A549 (cell line): Measurements from ENCODE around the gene LATS2. TPM values are rescaled to one million over a fixed set of nuclear protein-coding genes. Genes with fewer than 3 reads are reported as not detected.
"Not testable (repeated sequence)": the region's sequence is repeated elsewhere in the genome, so short reads cannot be mapped to it uniquely, and the experiment has no call there.

Experiments
- ATAC-seq, 2 experiments: fragments of 200-7000 bp in 1 of 2; fragments of >200 bp in 1 of 2; cut with Nextera tagmentation in 1 of 2; cut with Tn5 transposase in 1 of 2; 3 replicates each; pipeline versions ENCODE4 v1.8.0 to v1.9.1; 2018 to 2020; ENCODE audit warnings: mild to moderate bottlenecking in 1 of 2, moderate library complexity in 1 of 2
- CTCF ChIA-PET: fragments of 300-600 bp; sonication (Branson Sonifier 250); formaldehyde crosslinking; extraction: SDS; loops from one replicate; lab custom pipeline; 2021; ENCODE audit warnings: antibody characterized with exemption, inconsistent platforms; lab: Yijun Ruan, JAX
- POLR2A ChIA-PET: fragments of 350-600 bp; formaldehyde crosslinking; extraction: SDS; loops from one replicate; lab custom pipeline; 2021; ENCODE audit warnings: antibody characterized with exemption, inconsistent platforms; lab: Yijun Ruan, JAX
- DNase-seq, 2 experiments: peaks; one replicate each; pipeline versions ENCODE4 v3.0.0 to v3.0.0-alpha.2; 2011 to 2016; ENCODE audit warnings: low read depth in 1 of 2, low spot score in 1 of 2
- FAIRE-seq: peaks from 2 replicates; lab custom pipeline; 2011; peaks lifted over from hg19 to GRCh38; lab: Jason Lieb, UNC
- H3K27ac ChIP-seq, 2 experiments: fragments of >200 bp; sonication (Bioruptor Twin); formaldehyde crosslinking; 3 replicates each; pipeline ENCODE4 v1.5.1; 2016 to 2017
- H3K4me1 ChIP-seq: fragments of >200 bp; sonication (Bioruptor Twin); formaldehyde crosslinking; 3 replicates; pipeline ENCODE4 v1.6.1; 2016
- H3K4me2 ChIP-seq: fragments of >200 bp; sonication (Bioruptor Twin); formaldehyde crosslinking; 3 replicates; pipeline ENCODE4 v1.6.1; 2016
- H3K4me3 ChIP-seq: fragments of >200 bp; sonication (Bioruptor Twin); formaldehyde crosslinking; 3 replicates; pipeline ENCODE4 v1.5.1; 2016
- H3K9me3 ChIP-seq: fragments of >200 bp; sonication (Bioruptor Twin); formaldehyde crosslinking; 3 replicates; pipeline ENCODE4 v1.6.1; 2016
- CEBPB ChIP-seq, 2 experiments: fragments of >200 bp in 1 of 2; sonication (Bioruptor Twin) in 1 of 2; formaldehyde crosslinking in 1 of 2; IDR thresholded peaks; 2 replicates each; pipeline ENCODE4 v1.6.1; 2012 to 2016
- CHD2 ChIP-seq: fragments of 150-350 bp; IDR thresholded peaks from 2 replicates; pipeline ENCODE4 v1.6.1; 2014; ENCODE audit warnings: low read length; ENCODE audit not compliant: partially characterized antibody
- GATA3 ChIP-seq: IDR thresholded peaks from 2 replicates; pipeline ENCODE4 v1.6.1; 2012; ENCODE audit warnings: borderline replicate concordance
- HEYL ChIP-seq: fragments of 250-450 bp; sonication (Bioruptor Pico); IDR thresholded peaks from 2 replicates; pipeline ENCODE4 v1.8.0; 2021; ENCODE audit warnings: mild to moderate bottlenecking, moderate library complexity
- JUN ChIP-seq, 2 experiments: fragments of >200 bp; sonication (Bioruptor Twin); formaldehyde crosslinking; IDR thresholded peaks; 2 replicates in 1 of 2; 3 replicates in 1 of 2; pipeline ENCODE4 v1.6.1; 2016 to 2017
- KDM1A ChIP-seq: fragments of 200-600 bp; sonication (generic); IDR thresholded peaks from 2 replicates; pipeline ENCODE4 v1.6.1; 2016; ENCODE audit warnings: low read depth, mild to moderate bottlenecking
- MAFK ChIP-seq: fragments of 450-650 bp; IDR thresholded peaks from 2 replicates; pipeline ENCODE4 v1.6.1; 2014; ENCODE audit not compliant: partially characterized antibody
- MYC ChIP-seq: IDR thresholded peaks from 2 replicates; pipeline ENCODE4 v1.6.1; 2012; ENCODE audit warnings: mild to moderate bottlenecking, inconsistent platforms, low read length, improper control_type of control experiment, borderline replicate concordance
- NR3C1 ChIP-seq: fragments of >200 bp; sonication (Bioruptor Twin); formaldehyde crosslinking; IDR thresholded peaks from 3 replicates; pipeline ENCODE4 v1.6.1; 2017
- RAD21 ChIP-seq, 2 experiments: fragments of >200 bp in 1 of 2; sonication (Bioruptor Twin) in 1 of 2; formaldehyde crosslinking in 1 of 2; IDR thresholded peaks in 1 of 2; conservative IDR thresholded peaks in 1 of 2; 2 replicates in 1 of 2; 3 replicates in 1 of 2; pipeline ENCODE4 v1.6.1; 2012 to 2018; ENCODE audit warnings: inconsistent platforms in 1 of 2
- RARB ChIP-seq: fragments of 250-450 bp; sonication (Bioruptor Pico); IDR thresholded peaks from 2 replicates; pipeline ENCODE4 v1.8.0; 2021; ENCODE audit warnings: mild to moderate bottlenecking, moderate library complexity
- WGBS: methylation state at CpG from one replicate; pipeline ENCODE4 v1.1.6; 2017; ENCODE audit errors: missing lambda C conversion rate; 5-methylcytosine and 5-hydroxymethylcytosine counted together
- polyA plus RNA-seq, 4 experiments: library from polyadenylated mRNA; depleted of rRNA in 3 of 4; stranded (reverse); fragments of >200 nt; fragmentation: RNase III in 1 of 4; extraction: RNeasy Plus Mini Kit Qiagen cat#74134 plus additional on column Dnase treatment in 1 of 4; gene quantifications; 2 replicates in 3 of 4; 3 replicates in 1 of 4; pipeline ENCODE4 v1.2.3, GENCODE V29; 2011 to 2017
- TF ChIP-seq, protein P1 (sequence below): fragments of 250-450 bp; sonication (Bioruptor Pico); IDR thresholded peaks from 2 replicates; pipeline ENCODE4 v1.5.0; 2021; ENCODE audit warnings: mild to moderate bottlenecking, moderate library complexity, borderline replicate concordance
- TF ChIP-seq, protein P2 (sequence below): IDR thresholded peaks from 2 replicates; pipeline ENCODE4 v1.6.1; 2012; ENCODE audit warnings: low read depth, borderline replicate concordance
- TF ChIP-seq, protein P3 (sequence below): fragments of >200 bp; sonication (Bioruptor Twin); formaldehyde crosslinking; IDR thresholded peaks from 2 replicates; pipeline ENCODE4 v1.6.1; 2016
- TF ChIP-seq, protein P4 (sequence below): fragments of 150-350 bp; IDR thresholded peaks from 2 replicates; pipeline ENCODE4 v1.6.1; 2014; ENCODE audit warnings: low read depth, mild to moderate bottlenecking, low read length
- TF ChIP-seq, protein P5 (sequence below): fragments of 450-650 bp; IDR thresholded peaks from 2 replicates; pipeline ENCODE4 v1.6.1; 2014; ENCODE audit warnings: antibody characterized with exemption

LATS2 gene
- polyA plus RNA-seq, 2 of the 4 experiments (the other 2 are of a cell fraction), result 7.8 to 7.9 TPM

DNA sequence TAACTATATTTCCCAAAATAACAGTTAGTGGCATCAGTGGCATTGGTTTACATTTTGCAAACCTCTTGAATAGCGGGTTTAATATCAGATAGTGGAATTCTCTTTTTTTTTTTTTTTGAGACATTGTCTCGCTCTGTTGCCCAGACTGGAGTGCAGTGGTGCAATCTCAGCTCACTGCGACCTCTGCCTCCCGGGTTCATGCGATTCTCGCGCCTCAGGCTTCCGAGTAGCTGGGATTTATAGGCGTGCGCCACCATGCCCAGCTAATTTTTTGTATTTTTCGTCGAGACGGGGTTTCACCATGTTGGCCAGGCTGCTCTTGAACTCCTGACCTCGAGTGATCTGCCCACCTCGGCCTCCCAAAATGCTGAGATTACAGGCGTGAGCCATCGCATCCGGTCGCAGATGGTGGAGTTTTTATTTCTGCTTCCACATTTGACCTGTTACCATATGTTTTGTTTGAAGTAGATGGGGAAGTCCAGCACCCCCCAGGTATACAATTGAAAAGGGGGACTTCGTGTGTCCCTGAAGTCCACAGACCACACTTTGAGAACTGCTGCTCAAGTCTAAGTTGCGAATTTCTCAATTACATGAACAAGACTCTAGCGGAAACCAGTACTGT, 118.3 kb downstream of the LATS2 start:
- no peak overlapping the region for H3K4me3 ChIP-seq
- ATAC-seq (peak in 1 of 2 experiments; percentile 30; a peak in 3 of 6 replicates), FAIRE-seq (peak; percentile 36)

DNA sequence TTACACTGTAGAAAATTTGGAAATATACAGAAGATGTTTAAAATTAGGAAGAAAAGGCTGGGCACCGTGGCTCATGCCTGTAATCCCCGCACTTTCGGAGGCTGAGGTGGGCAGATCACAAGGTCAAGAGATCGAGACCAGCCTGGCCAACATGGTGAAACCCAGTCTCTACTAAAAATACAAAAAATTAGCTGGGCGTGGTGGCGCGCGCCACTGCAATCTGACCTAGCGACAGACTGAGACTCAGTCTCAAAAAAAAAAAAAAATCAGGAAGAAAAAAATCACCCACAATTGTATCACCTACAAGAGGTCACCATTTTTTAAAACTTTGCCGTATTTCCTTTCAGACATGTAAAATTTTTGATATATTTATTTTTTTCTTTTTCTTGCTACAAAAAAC, 120.9 kb downstream of the LATS2 start:
- POLR2A ChIA-PET, ATAC-seq, H3K4me3 ChIP-seq, DNase-seq, H3K9me3 ChIP-seq, FAIRE-seq: not testable (repeated sequence)
- H3K27ac ChIP-seq, result 0 out of 6 replicates have a peak overlapping the region, but pooled peaks of 1 of the 2 experiments have one; percentile 33
- WGBS, result 91% methylated on average over 10 of the region's 10 CpGs
- peak overlapping the region; percentile 57; the same call in 2 of the 3 replicates for H3K4me2 ChIP-seq
- CTCF ChIA-PET, result interaction anchor here (0.9 kb wide), 1 partner anchor 193 kb away, joined by 3 read pairs; no protein-coding TSS in a partner anchor
- peaks cover 20% of the 10 kb centered on the region; the same call in 2 of the 3 replicates for H3K4me1 ChIP-seq

More for the DNA sequence above, 118.3 kb downstream of the LATS2 start:
- DNase-seq, result no peak
- 53% methylated on average over 22 of the region's 22 CpGs for WGBS
- Histone ChIP-seq H3K4me2 (peak overlapping the region; percentile 66), H3K27ac (peak overlapping the region; percentile 44 to 75; a peak in 5 of 6 replicates), H3K9me3 (no peaks in the 10 kb centered on the region), H3K4me1 (peaks cover 20% of the 10 kb centered on the region; the same call in 2 of the 3 replicates)
- ChIA-PET CTCF (interaction anchor here (0.7 to 3.2 kb wide), 17 partner anchors 12 to 537 kb away, joined by 3 to 24 read pairs (median 4); partner anchors contain the start of gene LATS2), POLR2A (interaction anchor here (0.6 to 1.1 kb wide), 2 partner anchors 194 to 234 kb away, joined by 5 read pairs; partner anchors contain the start of genes MRPL57 and SKA3)
- no peak for TF ChIP-seq RARB (CRISPR knock-in tag)
- no peak for TF ChIP-seq GATA3
- TF ChIP-seq, protein P1, sequence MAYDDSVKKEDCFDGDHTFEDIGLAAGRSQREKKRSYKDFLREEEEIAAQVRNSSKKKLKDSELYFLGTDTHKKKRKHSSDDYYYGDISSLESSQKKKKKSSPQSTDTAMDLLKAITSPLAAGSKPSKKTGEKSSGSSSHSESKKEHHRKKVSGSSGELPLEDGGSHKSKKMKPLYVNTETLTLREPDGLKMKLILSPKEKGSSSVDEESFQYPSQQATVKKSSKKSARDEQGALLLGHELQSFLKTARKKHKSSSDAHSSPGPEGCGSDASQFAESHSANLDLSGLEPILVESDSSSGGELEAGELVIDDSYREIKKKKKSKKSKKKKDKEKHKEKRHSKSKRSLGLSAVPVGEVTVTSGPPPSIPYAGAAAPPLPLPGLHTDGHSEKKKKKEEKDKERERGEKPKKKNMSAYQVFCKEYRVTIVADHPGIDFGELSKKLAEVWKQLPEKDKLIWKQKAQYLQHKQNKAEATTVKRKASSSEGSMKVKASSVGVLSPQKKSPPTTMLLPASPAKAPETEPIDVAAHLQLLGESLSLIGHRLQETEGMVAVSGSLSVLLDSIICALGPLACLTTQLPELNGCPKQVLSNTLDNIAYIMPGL (CRISPR knock-in tag), result no peak
- TF ChIP-seq, protein P2, sequence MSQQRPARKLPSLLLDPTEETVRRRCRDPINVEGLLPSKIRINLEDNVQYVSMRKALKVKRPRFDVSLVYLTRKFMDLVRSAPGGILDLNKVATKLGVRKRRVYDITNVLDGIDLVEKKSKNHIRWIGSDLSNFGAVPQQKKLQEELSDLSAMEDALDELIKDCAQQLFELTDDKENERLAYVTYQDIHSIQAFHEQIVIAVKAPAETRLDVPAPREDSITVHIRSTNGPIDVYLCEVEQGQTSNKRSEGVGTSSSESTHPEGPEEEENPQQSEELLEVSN, result no peak
- TF ChIP-seq KDM1A, result no peak
- no peak for TF ChIP-seq MAFK
- no peak for TF ChIP-seq CHD2
- no peak for TF ChIP-seq NR3C1
- TF ChIP-seq, protein P3, sequence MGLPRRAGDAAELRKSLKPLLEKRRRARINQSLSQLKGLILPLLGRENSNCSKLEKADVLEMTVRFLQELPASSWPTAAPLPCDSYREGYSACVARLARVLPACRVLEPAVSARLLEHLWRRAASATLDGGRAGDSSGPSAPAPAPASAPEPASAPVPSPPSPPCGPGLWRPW, result no peak
- TF ChIP-seq, protein P4, sequence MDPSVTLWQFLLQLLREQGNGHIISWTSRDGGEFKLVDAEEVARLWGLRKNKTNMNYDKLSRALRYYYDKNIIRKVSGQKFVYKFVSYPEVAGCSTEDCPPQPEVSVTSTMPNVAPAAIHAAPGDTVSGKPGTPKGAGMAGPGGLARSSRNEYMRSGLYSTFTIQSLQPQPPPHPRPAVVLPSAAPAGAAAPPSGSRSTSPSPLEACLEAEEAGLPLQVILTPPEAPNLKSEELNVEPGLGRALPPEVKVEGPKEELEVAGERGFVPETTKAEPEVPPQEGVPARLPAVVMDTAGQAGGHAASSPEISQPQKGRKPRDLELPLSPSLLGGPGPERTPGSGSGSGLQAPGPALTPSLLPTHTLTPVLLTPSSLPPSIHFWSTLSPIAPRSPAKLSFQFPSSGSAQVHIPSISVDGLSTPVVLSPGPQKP, result no peak
- no peak for TF ChIP-seq HEYL (CRISPR knock-in tag)
- no peak for TF ChIP-seq MYC
- TF ChIP-seq JUN (IDR thresholded peaks at IDR 0.05), result no peak
- TF ChIP-seq, protein P5, sequence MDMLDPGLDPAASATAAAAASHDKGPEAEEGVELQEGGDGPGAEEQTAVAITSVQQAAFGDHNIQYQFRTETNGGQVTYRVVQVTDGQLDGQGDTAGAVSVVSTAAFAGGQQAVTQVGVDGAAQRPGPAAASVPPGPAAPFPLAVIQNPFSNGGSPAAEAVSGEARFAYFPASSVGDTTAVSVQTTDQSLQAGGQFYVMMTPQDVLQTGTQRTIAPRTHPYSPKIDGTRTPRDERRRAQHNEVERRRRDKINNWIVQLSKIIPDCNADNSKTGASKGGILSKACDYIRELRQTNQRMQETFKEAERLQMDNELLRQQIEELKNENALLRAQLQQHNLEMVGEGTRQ, result no peak

DNA sequence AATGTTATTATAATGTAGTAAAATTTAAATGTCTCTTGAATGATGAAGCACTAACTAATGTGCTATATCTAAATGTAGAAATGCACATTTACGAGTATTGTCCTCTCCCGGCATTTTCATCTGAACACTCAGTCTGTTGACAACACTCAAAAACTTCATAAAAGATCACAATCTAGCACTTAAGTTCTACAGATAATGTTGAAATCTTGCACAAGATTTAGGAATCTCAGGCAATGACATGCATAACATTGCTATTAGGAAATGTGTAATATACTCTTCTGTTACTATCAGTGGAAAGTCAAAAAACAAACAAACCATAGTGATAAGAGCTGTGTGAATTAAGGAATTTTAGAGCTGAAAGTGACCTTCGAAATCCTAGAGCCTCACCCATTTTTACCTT, 121.3 kb downstream of the LATS2 start:
- FAIRE-seq, result no peak
- DNase-seq, result peak in 1 of 2 experiments; percentile 45
- ATAC-seq, result peak in 1 of 2 experiments; percentile 13; a peak in 2 of 6 replicates
- CTCF ChIA-PET, result interaction anchor here (0.9 kb wide), 1 partner anchor 193 kb away, joined by 3 read pairs; no protein-coding TSS in a partner anchor
- TF ChIP-seq CEBPB (IDR thresholded peaks at IDR 0.05) (peak; percentile 45 to 60; a peak in 3 of 4 replicates), RAD21 (conservative IDR thresholded peaks at IDR 0.05 in 1 of 2, IDR thresholded peaks at IDR 0.05 in 1 of 2) (no peak), GATA3 (peak; percentile 32; the same call in 1 of the 2 replicates)
- Histone ChIP-seq H3K4me3 (no peak overlapping the region), H3K4me1 (peaks cover 20% of the 10 kb centered on the region; the same call in 2 of the 3 replicates), H3K4me2 (peak overlapping the region; percentile 57), H3K27ac (peak overlapping the region; percentile 38 to 72; a peak in 2 of 6 replicates), H3K9me3 (no peaks in the 10 kb centered on the region)
- POLR2A ChIA-PET, result no interaction called here
- WGBS, result 30% methylated on average over 3 of the region's 3 CpGs
